Measurements from ENCODE around the gene CTNNA1.
A peak's percentile ranks its signal among the peaks of the same experiment; 100 is the strongest.

The CTNNA1 gene

DNA sequence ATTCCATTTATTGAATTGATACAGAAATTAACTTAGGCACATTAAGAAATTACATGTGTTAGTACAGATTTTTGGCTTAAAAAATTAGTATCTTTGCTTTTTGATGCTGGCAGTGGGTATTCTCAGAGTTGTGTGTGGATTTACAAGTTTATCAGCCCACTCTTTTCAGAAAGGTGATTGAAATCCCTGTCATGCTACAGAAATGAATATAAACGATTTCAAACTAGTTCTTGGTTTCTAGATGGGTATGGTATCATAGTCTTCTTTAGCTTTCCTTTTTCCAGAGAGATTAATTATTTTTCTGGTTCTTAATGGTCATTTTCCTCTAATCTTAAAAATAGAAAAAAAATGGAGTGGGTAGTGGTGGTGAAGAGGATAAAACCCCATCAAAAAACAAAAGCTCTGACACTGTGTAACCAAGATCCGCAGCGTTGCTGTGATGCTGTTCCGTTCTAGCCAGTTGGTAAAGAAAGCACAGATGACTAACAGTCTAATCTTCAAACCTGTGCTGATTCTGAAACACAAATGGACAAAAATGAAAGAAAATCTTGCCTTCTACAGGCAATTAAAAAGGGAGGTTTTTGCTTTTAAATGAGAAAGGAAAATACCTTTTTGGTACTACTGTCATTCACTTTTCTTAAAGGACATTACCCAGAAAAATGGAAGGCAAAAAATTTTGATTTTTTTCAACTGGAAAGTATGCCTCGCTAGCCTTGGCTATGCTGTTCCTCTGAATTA lies 116.7 kb downstream of the CTNNA1 start:
- peak; percentile 47 for DNase-seq

DNA sequence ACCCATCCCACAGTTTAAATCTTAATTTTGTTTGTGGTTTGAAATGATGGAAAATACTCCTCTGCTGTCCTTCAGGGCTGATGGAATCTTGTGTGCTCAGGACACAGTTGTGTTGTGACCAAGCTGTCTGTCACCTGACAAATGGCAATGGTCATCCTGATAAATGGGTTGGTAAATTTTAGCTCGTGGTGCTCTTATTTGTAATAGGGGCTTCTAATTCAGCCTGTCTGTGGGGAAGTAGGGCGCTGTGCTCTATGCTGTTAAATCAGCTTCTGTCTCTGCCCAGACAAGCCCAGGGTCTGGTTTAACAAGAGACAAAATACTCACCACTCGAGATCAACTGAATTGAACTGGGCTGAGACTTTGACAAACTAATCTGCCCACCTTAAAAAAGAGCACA lies 117.4 kb downstream of the CTNNA1 start:
- DNase-seq: no peak

DNA sequence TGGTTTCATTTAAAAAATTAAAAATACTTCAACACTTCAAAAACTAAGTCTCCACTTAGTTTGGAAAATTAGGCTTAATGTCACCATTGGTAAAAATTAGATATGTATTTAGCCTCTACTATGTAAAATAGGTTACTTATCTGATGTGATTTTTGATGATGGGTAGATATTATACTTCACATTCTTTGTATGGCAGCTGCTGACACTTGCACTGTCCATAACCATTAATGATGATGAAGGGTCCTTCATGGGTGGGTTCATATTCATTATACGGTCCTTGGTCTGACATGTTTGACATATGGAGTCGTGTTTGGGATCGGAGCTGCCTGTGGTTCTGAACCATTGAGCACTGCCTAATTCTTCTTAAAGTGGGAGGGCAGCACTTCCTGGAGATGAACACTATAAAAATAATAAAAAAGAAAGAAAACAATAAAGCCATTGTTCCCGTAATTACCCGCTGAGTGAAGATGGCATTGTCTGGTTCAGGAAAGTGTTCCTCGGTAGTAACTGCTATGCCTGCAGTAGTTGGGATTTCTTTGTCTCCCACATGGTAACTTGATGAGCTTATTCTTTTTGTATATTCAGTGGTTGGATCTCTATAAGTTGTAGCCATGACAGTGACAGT lies 119.7 kb downstream of the CTNNA1 start:
- no peak for DNase-seq

DNA sequence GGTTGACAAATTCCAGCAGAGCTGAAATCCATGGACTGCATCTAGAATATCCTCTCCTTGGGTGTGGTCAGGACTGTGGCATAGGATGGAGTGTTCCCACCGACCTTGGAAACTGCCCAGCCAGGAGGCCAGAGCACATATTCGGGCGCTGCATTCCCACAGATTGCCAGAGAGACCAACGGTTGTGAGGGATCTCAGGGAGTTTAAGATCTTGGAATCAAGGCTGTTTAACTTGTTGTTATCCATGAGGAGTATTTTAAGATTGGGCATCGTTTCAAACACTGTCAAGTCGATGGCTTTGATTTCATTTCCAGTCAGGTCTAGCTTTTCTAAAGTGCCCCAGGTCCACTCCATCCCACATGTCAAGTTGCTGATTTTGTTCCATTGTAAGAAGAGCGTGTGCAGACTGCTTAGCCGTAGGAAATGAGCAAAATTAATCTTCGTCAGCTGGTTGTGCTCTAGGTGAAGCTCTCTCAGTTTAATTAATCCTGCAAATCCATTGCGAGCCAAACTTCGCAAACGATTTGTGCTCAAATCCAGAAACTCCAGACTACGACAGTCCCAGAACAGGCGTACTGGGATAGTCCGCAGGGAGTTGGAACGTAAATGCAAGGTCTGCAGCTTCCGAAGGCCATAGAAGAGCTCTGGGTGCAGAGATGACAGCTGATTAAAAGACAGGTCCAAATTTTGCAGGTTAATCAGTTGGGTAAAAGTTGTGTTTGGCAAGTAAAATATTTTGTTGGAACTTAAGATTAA lies 120.4 kb downstream of the CTNNA1 start:
- no peak for DNase-seq

DNA sequence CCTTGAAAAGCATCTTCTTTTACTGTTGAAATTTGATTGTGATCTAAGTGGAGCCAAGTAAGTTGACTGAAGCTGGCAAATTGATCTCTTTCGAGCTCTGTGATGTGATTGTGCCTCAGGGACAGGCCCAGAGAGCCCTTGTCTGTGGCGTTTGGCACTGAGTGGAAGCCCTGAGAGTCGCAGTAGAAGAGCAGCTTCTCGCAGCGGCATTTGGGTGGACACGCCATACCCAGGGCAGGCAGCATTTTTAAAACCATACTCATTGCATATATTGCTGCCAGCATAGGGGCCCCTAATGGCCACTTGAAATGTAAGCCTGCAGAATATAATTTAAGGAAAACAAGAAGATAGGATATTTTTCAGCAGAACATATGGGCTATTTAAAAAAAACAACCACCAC lies 121.0 kb downstream of the CTNNA1 start:
- no peak for DNase-seq

DNA sequence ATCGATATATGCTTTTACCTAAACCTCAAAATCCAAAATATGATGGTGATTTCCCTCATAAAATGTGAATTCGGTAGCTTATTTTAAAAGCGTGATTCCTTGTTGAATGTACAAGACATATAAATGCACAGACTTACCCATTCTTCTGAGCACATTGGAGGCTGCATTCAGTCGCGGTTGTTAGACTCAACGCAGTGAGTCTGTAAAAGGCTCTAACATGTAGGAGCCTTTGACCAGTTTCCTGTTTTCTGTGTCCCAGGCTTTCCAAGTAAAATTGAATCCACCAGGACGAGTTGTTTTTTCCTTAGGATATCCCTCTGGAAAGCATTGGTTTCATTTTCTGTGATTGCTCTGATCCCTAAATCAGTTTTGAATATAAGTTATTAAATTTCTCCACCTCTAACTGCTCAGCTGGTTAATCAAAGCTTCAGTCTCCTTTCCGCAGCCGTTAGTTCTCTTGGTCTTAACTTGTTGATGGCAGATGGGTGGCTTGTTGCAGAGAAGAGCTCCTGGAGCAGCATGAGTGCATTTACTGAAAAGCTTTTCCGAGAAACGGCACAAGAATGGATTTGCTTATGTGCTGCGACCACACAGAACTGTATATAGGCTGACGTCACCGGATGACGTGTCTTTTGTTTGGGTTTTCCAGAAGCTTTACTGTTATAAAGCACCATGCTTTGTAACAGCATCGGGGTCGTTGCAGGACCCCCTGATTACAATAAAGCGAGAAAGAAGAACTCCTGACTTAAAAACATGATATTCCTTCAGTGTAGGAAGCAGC lies 121.7 kb downstream of the CTNNA1 start, which contains the start of gene LRRTM2:
TSS of gene LRRTM2 (minus strand) at position 565 of the 781 bp plus-strand sequence. CDS start at position 141, 424 bp downstream.
- no peak for DNase-seq

DNA sequence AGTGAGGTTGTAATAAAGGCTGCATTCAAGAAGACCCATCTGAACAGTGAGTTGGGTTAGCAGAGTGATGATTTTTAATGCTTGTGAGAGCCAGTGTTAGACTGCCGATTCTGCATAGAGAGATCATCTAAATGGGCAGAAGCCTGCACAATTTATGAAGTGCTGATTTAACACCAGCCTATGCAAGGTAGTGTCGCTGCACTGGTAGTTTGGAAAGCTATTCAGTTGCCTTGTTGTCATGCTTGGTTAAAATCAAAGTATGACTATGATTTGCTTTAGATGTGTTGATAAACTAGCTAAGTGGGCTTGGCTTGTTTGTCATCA lies 122.3 kb downstream of the CTNNA1 start:
- no peak for DNase-seq

DNA sequence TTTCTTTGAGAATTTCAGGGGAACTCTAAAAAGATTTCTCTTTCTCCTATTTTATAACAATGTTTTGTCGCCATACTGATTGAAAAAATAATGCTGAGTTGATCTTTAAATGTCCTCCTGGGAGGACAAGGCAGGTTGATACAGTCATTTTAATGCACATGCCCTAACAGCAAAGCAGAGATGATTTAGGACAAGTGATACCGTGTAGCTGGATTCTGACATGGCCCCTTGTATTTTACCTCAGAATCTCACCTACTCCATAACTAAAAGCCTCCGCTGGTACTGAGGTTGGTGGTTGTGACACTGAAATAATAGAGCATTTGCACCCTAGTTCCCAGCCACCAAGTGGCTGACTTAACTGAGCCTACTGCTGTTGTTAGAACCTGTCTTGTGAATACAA lies 122.7 kb downstream of the CTNNA1 start:
- DNase-seq: no peak

DNA sequence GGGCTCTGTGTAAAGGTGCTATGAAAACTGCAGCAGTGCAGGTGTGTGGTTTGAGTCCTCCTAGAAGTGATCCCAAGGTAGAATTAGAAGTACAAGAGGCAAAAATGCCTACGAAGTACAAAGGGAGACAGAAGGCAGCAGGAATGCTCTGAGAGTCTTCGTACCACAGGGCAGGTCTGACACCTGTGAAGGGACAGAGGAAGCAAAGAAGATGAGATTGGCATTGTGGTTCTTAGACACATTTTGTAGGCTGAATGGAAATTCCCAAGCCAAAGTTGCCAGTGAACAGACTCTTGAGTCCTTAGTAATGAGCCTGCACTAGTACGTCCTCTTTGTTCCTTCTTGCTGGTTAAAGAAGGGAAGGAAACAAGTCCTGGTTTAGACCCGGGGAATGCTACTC lies 123.6 kb downstream of the CTNNA1 start:
- no peak for DNase-seq

DNA sequence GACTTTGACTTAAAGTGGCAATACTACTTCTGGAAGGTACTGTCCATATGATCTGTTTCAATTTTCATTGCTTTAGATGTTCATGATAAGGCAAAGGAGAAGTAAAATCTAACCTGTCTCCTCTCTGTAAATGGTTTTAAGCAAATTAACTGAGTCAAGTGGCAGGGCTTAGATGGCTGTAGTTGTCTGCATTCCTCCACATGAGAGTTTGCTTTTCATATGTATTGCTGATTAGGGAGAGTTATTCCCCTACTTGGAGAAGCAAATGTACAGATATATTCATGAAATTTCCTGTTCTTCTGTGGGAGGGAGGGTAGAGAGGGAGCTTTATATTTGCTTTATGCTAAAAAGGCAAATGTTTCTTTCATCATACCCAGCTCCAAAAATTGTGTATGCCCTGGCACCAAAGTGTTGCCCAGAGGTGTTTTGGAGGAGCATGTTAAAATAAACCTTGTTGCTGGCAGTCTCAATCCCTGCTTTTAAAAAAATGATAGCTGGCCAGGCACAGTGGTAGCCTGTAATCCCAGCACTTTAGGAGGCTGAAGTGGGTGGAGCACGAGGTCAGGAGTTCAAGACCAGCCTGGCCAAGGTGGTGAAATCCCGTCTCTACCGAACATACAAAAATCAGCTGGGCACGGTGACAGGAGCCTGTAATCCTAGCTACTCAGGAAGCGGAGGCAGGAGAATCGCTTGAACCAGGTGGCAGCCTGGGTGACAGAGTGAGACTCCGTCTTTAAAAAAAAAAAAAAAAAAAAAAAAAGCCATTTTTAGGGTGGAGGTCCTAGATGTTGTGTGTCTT lies 125.4 kb downstream of the CTNNA1 start:
- no peak for DNase-seq

DNA sequence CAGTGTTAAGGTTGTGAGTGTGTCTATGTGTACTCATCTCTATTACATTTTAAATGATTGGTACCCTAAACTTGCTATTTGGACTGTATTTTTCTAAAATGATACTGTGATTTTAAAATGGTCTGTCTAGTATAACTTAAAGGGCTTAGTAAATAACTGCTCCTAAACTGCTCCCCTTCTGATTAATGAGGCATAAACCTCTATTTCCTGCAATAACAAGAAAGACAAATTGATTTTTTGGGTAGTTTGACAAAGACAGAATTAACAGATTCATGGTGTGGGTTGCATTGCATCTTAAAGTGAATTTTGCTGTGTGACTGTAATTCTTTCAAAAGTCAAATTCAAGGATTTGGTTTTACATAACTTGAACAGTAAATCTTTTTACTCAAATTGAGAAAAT lies 130.0 kb downstream of the CTNNA1 start:
- no peak for DNase-seq

DNA sequence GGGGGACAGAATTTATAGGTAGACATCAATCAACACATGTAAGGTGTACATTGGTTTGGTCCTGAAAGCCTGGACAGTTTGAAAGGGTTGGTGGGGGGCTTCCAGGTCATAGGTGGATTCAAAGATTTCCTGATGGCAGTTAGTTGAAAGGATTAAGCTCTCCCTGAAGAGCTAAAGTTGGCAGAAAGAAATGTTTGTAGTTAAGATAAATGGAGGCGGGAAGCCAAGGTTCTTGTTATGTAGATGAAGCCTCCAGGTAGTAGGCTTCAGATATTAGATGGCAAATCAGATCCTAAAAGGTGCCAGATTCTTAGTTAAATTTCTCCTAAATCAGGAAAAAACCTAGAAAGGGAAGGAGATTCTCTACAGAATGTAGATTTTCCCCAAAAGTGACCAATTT lies 130.9 kb downstream of the CTNNA1 start:
- no peak for DNase-seq

DNA sequence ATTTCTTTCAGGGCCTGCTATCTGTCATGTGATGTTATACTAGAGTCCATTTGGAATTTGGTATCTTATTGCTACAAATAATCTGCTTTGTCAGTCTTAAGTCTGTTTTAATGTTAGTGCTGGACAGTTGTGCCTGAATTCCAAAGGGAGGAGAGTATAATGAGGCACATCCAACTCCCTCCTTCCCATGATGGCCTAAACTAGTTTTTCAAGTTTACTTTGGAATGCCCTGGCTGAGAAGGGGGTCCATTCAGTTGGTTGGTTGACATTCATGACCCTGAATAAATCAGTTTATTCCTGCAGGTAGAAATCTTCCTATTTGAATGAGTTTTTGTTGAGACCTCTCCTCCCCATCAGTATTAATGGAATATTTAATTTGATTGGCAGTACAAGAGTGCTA lies 131.3 kb downstream of the CTNNA1 start:
- no peak for DNase-seq

DNA sequence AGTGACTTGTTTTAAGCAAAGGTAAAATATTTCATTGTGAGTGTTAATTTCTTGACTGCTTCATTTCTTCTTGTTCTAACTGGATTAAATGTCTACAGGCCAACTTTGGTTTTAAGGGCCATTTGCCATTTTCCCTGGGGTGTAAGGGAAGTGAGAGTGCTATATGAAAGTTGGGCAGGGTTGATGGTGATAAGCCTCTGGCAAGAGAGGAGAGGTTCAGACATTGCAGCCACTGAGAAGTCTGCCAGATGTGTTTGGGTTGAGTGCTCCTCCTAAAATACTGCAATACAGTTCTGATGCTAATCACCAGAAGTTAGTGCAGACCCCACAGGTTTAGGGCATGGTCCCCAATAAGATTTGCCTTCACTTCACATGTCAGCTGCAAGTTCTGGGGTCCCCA lies 136.8 kb downstream of the CTNNA1 start:
- no peak for DNase-seq

DNA sequence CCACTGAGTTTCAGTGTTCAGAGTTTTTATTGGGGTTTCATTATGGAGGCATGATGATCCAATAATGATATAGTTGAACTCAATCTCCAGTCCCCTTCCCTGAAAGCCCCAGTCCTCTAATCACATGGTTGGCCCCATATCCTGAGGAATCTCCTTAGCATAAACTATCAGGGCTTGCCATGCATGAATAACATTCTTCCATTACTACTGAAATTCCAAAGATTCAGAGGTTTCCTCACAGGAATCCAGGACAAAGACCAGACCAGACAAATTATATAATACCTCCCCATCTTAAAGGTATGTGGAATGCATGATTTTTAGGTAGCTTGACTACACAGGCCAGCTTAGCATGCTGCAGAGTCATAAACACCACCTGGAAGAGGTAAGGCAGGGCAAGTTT lies 137.4 kb downstream of the CTNNA1 start:
- DNase-seq: no peak

DNA sequence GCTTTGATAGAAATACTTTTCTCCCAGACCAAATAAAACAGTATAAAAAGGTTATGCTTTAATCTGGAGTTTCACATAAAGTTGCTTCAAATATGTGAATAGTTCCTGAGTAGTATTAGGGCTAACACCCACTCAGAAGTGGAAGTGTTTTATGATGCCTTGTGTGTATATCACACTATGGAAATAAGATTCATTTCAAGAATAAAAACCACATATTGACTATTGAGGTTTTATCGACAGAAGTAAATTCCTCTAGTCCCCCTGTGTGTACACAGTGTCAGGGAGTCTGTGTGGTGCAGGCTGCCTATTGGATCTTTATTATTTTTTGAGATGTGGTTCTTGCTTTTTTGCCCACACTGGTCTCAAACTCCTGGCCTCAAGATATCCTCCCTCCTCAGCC lies 142.7 kb downstream of the CTNNA1 start:
- DNase-seq: no peak

DNA sequence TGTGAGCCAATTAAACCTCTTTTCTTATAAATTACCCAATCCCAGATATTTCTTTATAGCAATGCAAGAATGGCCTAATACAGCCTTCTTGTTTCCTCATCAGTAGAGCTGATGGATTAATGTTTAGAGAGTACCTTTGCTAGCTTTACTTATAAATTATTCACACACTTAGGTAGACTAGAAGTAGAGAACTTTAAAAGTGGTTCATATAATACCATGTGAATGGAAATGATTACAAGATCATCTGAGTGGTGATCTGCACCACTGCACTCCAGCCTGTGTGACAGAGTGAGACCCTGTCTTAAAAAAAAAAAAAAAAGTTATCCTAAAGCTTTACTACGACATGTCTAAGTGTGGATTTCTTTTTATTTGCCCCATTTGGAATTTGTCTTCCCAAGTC lies 145.1 kb downstream of the CTNNA1 start:
- no peak for DNase-seq

DNA sequence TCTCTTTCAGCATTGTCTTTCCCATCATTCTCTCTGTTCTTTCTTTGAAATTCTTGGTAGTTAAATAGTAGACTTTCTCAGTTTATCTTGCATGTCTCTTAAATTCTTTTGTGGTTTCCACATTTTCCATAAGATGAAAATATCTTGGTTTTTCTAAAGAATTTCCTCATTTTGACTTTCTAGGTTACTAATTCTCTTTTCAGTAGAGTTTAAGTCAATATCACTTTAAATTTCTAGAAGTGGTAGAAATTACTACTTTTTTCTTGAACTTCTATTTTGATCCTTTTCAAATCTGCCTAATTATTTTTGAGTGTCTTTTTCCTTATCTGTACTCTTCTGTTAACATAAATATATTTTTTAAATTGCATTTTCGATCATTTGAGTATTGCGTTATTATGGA lies 145.5 kb downstream of the CTNNA1 start:
- no peak for DNase-seq

DNA sequence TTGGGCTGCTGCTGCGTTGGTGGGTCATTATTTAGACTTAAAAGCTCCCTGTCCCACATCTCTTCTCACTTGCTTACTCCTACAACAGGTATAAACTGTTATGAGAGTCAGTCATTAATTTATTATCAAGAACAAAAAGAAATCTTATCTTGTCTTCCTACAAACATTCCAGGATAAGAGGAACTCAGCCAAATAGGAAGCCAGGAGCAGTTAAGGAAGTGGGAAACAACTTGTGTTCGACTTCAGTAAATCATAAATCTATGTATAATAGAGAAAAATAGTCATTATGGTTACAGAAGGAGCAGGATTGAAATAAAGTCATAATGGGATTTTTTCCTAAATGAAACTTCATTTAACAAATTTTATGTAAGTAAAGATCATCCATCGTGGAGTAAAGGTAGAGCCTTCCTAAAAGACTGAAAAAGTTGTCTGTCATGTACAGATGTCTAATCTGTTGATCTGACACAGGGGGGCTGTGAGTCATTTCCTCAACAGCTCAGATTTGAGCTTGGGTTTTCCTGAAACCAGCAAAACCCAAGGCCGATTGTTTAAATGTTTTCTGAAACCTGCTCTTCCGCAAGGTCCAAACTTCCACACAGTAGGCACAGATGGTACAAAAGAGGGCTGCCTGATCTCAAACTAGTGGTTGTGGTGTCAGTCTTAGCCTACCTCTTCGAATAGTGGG lies 147.2 kb downstream of the CTNNA1 start:
- no peak for DNase-seq

DNA sequence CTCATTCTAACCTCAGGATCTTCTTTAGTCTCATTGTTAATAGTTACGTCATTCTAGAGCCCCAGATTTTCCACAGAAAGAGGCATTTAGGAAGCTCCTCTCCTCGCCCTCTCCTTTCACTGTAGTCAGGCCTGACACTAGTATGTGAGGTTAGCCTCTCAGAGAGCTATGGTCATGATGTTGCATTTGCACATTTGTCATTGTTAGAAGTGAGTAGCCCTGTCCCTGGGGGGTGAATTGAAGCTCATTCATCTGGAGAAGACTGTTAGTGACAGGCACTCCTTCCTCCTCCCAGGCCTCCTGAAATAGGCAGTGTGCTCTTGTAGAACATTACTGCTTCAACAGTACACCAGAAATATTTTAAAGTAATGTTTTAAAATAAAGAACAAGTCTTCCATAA lies 148.5 kb downstream of the CTNNA1 start:
- DNase-seq: no peak

DNA sequence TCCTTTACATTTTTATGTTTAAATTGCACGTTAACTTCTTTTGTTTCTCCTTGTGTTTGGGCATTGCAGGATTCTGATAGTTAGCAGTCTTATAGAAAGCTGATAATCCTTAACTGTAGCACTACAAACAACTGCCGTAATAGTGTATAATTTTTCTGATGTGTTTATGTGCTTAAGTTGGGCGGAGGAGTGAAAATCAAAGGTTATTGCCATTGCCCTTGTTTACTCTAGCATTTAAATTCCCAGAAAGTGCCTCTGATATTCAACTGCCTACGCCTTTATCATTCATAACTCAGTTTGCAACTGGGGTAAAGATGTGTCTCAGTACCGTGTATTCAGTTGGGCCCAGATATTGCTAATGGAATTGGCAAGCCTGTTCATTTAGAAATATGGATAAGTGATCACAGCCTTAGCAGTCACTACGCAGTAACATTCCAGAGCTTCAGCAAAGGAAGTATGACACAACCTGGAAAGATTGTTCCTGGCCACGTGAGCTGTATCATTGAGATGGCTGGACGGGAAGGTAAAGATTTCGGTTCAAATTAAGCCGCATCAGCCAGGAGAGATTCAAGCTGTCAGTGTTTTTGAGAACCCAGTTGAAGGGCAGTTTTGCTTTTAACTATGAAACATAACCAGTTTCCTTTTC lies 150.0 kb downstream of the CTNNA1 start:
- DNase-seq: no peak

All from NCI-H1694 treated with DMSO at 0.1 percent for 48 hours (cell line).